RPMI8226 (cell line): Measurements from ENCODE around the gene RAB31.

Source experiments
- DNase-seq: peaks from one replicate; pipeline ENCODE4 v3.0.0-alpha.2; 2015

The RAB31 gene

GRCh38 chr18:9796935-9797549 is 88.9 kb downstream of the RAB31 start:
- no peak for DNase-seq

- DNase-seq = no peak
These were observed 94.3 kb downstream of the RAB31 start for GRCh38 chr18:9802175-9803062.

GRCh38 chr18:9803063-9803697 is 95.1 kb downstream of the RAB31 start:
- DNase-seq = no peak

- peak; percentile 98 for DNase-seq
These were observed 95.8 kb downstream of the RAB31 start for GRCh38 chr18:9803698-9804516.

- DNase-seq = no peak
These were observed 96.5 kb downstream of the RAB31 start for GRCh38 chr18:9804517-9805104.

GRCh38 chr18:9806905-9807304 is 98.8 kb downstream of the RAB31 start:
- no peak for DNase-seq

GRCh38 chr18:9808295-9809241 is 100.5 kb downstream of the RAB31 start:
- DNase-seq = no peak

- DNase-seq = no peak
These were observed 101.6 kb downstream of the RAB31 start for GRCh38 chr18:9809697-9810096.

- DNase-seq = no peak
These were observed 102.2 kb downstream of the RAB31 start for GRCh38 chr18:9810299-9810698.

- DNase-seq = no peak
These were observed 103.0 kb downstream of the RAB31 start for GRCh38 chr18:9810994-9811705.

GRCh38 chr18:9811978-9812377 is 103.9 kb downstream of the RAB31 start:
- DNase-seq = no peak

GRCh38 chr18:9814431-9814830 is 106.3 kb downstream of the RAB31 start:
- DNase-seq = no peak

GRCh38 chr18:9817286-9817685 is 109.2 kb downstream of the RAB31 start:
- no peak for DNase-seq

- DNase-seq = no peak
These were observed 109.8 kb downstream of the RAB31 start for GRCh38 chr18:9817725-9818422.

- DNase-seq = no peak
These were observed 110.3 kb downstream of the RAB31 start for GRCh38 chr18:9818423-9818734.

GRCh38 chr18:9820127-9820526 is 112.0 kb downstream of the RAB31 start:
- DNase-seq = no peak

- DNase-seq = no peak
These were observed 112.6 kb downstream of the RAB31 start for GRCh38 chr18:9820719-9821118.

GRCh38 chr18:9822587-9823185 is 114.6 kb downstream of the RAB31 start:
- no peak for DNase-seq

GRCh38 chr18:9823805-9824473 is 115.8 kb downstream of the RAB31 start:
- no peak for DNase-seq
